SIG-M5 (cell line): ENCODE results near the gene ARID2.

Experiments
- DNase-seq: peaks from one replicate; lab custom pipeline; 2025; lab: John Stamatoyannopoulos, UW

ARID2 gene

GRCh38 chr12:45721954-45722353 is 7.6 kb upstream of the ARID2 start:
- no peak for DNase-seq

DNA sequence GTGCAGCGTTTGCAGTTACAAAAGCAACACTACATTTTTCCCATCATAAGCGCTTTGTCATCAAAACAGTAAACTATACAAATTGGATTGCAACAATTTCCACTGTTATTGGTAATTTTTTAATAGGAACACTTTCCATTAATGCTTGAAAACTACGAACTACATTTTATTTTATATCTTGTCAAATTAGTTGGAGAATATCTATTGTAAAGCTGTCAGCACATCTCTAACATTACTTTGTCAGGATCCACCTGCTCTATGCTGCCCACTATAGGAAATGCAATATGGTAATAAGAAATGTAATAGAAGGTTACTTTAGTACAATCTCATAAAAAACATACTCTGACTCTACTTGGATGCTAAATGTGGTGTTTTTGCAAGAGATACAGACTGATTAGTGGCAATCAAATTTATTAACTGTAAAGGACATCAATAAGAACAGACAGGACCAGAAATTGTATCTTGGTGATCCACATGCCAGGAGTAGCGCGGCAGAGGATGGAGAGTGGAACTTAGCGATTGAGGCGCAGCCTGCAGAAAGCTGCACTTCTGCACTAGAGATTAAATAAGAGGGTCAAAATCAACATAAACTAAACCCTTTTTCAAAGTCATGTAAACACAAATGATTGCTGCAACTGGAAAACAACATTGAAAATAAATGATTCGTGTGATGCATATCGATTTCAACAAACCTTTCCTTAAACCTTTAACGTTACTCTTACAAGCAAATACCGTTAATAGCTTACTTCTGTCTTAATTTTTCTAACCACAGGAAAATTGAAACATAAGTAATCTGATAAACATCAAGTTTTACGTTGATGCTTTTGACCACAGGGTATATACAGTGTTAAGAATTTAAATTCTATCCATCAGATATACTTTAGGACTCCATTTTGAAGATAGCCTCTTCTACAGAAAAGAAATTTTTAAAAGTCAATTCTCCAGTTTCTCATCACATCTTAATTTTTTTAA is 3.6 kb upstream of the ARID2 start:
- peak; percentile 10 for DNase-seq

DNA sequence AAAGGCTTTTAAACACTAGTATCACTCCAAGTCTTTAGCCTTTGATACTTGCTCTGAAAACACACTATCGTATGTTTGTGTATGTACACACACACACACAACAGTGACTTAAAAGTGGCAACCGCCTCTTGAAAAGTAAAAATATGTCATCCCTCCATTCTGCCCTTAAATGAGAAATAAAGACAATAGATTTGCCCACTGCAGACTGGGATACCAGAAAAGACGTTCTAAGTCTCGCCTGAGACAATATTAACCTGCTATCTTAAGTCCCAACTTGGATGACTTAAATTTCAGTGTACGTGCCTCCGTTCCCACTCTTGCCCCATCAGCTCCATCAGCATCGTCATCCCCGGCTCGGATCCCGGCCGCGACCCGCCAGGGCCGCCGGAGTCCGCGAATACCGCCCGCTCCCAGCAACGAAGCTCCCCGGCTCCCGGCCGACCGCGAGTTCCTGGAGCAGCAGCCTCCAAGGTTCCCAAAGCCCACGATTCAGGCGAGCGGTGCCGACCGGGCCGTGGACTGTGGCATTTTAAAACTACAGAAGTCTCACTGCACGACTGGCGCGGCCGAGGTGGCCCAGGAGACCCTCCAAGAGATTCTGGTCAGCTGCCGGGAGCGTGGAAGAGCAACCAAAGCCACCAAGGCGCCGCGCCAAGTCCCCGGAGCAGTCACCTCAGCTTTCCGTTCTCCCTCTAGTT is 2.8 kb upstream of the ARID2 start:
- DNase-seq = no peak

DNA sequence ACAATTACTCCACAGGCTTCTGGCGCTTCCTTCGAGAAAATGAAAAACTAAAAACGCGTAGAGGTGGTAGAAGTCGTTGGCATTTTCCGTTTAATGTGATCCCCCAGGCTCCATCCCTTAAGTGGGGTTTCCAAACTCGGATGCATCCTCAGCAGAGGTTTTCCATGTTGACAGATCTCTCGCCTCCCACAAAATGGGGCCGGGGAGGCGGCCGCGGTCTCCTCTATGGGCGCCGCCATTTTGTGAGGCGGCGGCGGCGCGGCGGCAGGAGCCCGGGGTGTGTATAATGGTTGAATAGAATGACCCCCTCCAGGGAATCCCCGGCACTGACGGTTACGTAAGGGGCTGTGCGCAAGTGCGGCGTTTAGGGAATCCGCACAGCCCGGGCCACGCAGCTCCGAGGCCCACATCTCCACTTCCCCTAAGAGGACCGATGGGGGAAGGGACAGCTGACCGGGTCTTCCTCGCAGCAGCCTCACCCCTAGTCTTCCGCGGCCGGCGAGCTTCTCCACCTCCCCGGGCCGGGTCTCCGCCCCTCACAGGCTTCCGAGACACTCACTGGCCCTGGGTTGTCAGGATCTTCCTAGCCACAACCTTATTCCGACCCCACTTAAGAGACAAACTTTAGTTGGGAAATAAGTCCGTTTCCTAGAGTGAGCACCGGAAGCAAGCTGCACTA is 2.1 kb upstream of the ARID2 start:
- peak; percentile 97 for DNase-seq

DNA sequence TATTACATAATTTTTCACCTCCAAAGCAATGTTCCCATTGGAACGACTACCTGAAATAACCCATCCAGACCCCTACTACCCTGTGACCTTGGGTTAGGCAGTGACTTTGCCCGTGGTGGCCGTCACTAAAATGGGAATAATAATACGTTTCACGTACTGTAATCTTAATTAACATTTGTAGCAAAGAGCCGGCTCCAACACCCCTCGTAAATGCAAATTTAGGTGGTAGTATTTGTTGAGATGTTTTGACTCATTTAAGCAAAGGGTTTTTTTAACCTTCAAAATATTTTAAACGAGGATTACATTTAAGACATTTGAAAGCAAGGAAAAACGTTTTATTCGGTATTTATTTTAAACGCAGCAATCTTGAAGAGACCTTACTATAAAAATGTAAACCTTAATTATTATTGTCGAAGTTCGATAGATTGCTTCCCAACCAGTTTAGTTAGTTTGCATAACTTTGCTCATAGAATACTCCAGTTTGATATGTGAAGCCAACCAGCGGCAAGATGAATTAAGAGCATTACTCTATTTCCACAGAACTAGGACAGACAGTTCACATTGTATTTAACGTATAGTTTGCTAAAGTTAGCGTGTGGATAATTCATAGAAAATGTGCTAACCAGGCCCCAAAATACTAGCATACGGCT is 1.4 kb upstream of the ARID2 start:
- no peak for DNase-seq

DNA sequence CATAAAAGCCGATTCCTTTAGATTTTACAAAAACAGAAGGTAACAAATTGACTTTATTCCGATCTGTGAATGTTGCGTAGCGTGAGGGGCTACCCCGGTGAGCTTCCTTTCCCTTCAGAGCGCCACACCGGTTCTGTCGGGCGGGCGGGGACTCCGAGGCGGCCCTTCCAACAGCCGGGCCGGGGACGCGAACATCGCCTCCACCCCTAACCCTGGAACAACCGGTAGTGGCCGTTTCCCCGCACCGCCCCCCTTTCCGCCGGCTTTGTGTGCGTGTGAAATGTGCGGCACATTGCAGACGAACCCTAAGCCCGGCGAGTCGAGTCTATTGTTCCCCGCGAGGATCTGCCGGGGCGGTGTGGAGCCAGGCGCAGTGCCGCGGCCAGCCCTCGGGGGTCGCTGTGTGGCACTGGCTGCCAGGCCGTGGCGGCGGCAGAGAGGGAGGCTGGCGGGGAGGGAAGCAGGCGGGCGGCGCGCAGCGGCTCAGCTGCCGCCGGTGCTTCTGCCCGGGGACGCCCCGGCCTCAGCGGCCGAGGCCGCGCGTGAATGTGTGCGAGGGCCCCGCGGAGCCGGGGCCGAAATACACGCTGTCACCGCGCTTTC is 775 bp upstream of the ARID2 start:
- peak; percentile 91 for DNase-seq

GRCh38 chr12:45730084-45730347 is 510 bp downstream of the ARID2 start:
- no peak for DNase-seq

- no peak for DNase-seq
Measured at GRCh38 chr12:45730348-45731189, 1.1 kb downstream of the ARID2 start.

GRCh38 chr12:45731190-45731775 is 1.8 kb downstream of the ARID2 start:
- DNase-seq = no peak

DNA sequence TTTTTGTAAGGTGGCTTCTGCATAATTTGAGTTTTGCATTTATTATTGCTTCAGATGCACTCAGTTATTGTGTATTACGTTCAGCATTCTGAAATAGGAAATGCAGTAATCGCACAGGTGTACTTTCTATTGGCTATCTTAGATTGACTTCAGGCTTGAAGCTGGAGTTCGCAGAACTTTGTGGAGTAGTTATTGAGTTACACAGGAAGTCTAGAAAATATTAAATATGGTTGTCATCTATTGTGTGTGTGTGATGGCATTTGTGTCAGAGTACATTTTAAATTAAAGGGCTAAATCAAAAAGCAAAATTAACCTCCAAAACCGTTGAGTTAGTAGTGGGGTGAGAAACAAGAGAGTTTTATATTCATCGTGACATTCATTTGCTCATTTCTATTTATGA is 2.7 kb downstream of the ARID2 start:
- DNase-seq = no peak

GRCh38 chr12:45732936-45733335 is 3.4 kb downstream of the ARID2 start:
- no peak for DNase-seq

- no peak for DNase-seq
Measured at GRCh38 chr12:45737638-45738037, 8.1 kb downstream of the ARID2 start.

DNA sequence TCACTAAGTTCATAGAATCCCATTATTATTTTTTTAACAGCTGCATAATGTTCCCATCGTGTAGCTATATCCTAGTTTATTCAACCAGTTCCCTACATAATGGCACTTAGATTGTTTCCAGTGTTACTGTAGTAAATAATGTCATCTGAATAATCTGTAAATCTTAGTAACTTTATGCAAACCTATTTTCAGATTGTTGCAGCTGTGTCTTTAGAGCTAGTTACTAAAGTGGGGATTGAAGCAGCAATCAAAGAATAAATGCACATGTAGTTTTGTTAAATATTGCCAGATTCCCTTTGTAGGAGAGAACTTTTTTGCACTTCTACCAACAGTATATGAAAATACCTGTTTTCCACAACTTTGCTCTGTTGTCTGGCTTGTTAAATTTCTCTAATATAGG is 13.1 kb downstream of the ARID2 start:
- no peak for DNase-seq

DNA sequence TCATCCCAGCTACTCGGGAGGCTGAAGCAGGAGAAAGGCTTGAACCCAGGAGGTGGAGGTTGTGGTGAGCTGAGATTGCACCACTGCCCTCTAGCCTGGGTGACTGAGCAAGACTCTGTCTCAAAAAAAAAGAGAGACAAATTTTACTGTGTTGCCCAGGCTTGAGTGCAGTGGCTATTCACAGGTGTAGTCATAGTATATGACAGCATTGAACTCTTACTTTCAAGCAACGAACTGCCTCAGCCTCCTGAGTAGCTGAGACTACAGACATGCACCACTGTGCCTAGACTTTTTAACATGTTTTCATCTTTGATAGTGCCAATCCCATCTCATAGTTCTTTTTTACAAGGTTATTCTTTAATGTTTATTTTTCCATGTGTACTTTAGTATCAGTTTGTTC is 13.7 kb downstream of the ARID2 start:
- DNase-seq = no peak

GRCh38 chr12:45745861-45746277 is 16.4 kb downstream of the ARID2 start:
- DNase-seq = no peak

DNA sequence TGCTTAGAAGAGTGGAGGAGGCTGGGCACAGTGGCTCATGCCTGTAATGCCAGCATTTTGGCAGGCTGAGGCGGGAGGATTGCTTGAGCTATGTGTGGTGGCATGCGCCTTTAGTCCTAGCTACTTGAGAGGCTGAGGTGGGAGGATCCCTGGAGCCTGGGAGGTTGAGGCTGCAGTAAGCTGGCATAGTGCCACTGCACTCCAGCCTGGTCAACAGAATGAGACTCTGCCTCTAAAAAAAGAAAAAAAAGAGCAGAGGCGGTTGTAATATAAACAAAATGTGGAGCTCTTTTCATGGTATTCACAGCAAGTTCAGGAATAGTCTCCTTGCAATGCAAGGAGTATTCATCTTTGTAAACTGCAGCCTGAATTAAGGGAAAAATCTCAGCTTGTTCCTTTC is 27.2 kb downstream of the ARID2 start:
- no peak for DNase-seq

GRCh38 chr12:45757172-45757571 is 27.7 kb downstream of the ARID2 start:
- DNase-seq = no peak

DNA sequence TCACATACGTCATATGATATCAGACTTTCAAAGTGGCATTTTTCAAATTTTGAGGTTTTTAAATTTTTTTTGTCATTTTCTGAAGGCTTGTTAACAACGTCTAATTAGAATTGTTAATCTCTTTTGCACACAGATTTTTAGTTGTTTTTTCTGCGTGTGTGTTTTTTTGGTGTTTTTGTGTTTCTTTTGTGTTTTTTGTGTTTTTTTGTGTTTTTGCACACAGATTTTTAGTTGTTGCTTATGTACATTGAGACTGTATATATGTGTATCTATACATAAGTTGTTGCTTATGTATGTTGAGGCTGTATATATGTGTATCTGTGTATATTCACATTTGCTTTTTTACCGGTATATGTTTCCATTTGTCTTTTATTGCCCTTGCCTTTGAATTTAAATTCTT is 30.8 kb downstream of the ARID2 start:
- no peak for DNase-seq

GRCh38 chr12:45762185-45763110 is 32.9 kb downstream of the ARID2 start:
- DNase-seq = no peak

GRCh38 chr12:45763381-45763780 is 33.9 kb downstream of the ARID2 start:
- DNase-seq = no peak
